ENCODE measurements around the gene CALHM3. TPM values are rescaled to one million over a fixed set of nuclear protein-coding genes. Genes with fewer than 3 reads are reported as not detected.

The CALHM3 gene
- total and polyA plus RNA-seq, 2 donors (not counting 3 experiments of a cell fraction or from before 2014, with no cell fraction given) = not detected

DNA sequence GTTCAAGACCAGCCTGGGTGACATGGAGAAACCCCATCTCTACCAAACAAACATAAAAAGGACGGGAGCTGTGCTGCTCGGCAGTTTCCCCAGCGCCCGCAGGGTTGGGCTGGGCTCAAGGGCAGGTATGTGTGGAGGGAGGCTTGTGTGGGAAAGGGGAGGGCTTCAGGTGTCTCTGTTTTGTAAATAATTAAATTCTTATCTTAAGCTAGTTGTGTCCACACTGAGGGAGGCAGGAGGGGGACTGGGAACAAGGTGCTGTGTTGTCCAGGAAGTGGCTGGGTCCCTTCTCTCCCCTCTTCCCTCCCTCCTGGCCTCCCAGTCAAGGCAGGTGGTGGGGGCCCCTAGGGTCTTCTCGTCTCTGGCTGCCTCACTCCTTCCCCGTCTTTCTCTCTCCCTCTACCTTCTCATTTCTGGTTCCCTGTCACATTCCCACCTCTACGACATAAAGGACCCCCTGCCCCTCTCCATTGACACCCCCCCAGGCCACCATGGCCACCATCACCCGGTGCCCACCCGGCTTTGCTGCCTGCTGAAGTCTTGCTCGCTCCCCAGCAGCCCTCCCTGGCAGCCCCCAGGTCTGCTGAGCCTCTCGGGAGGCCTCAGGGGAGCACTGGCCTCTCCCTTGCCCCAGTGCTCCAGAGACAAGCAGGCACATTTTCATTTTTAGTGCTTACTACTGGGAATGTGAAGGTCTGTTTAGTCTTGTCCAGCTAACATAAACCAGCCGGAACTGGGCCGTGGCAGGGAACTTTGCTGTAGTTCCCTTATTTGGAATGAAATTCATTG, 33.7 kb upstream of the CALHM3 start:
- ChIA-PET POLR2A (no interaction called here), CTCF (no interaction called here)
- Histone ChIP-seq H2AFZ (ENCODE audit: low read depth, low read length) (no peak overlapping the region), H3K4me3 (replicated peaks in 1 of 3; ENCODE audit: insufficient read depth in 1 of 3, low read depth in 1 of 3, low read length in 3 of 3) (no peak overlapping the region), H3K36me3 (ENCODE audit: control insufficient read depth in 2 of 2, extremely low read depth in 1 of 2, insufficient read depth in 2 of 2, low read length in 2 of 2) (no peaks in the 10 kb centered on the region), H3K79me2 (ENCODE audit: control insufficient read depth, insufficient read depth, low read length) (no peaks in the 10 kb centered on the region), H3K27ac (ENCODE audit: insufficient read depth, low read depth, low read length) (no peak overlapping the region), H3K4me1 (ENCODE audit: control insufficient read depth, extremely low read depth, insufficient read depth, low read length) (peaks cover 8% of the 10 kb centered on the region), H3K9me3 (replicated peaks; ENCODE audit: control insufficient read depth, insufficient read depth, low read length) (no peaks in the 10 kb centered on the region), H3K9me1 (replicated peaks; ENCODE audit: control insufficient read depth, extremely low read depth, insufficient read depth, low read length) (no peaks in the 10 kb centered on the region), H3K9ac (replicated peaks; ENCODE audit: extremely low read depth, insufficient read depth, low read length) (no peak overlapping the region), H4K20me1 (replicated peaks; ENCODE audit: control insufficient read depth, extremely low read depth, insufficient read depth, low read length) (no peaks in the 10 kb centered on the region), H3K27me3 (ENCODE audit: control insufficient read depth in 2 of 2, insufficient read depth in 2 of 2, low read length in 2 of 2) (peaks cover 0 to 1% of the 10 kb centered on the region in 2 experiments), H3K4me2 (ENCODE audit: insufficient read depth, low read length) (no peak overlapping the region)
- intact Hi-C loops (cut with micrococcal nuclease) = no loop called here
- BruUV-seq (replicated peaks) = no TSS peak
- TF ChIP-seq GATA2 (IDR thresholded peaks at IDR 0.05; ENCODE audit: insufficient read depth, insufficient read length, low read depth, low read length) (no peak), EZH2 (IDR thresholded peaks at IDR 0.05; ENCODE audit: borderline replicate concordance, low read depth, low read length, severe bottlenecking) (no peak), FOS (IDR thresholded peaks at IDR 0.05; ENCODE audit: borderline replicate concordance, insufficient read depth, low read length) (no peak), MYC (IDR thresholded peaks at IDR 0.05; ENCODE audit: low read depth, low read length) (no peak), POLR2AphosphoS5 (IDR thresholded peaks at IDR 0.05; ENCODE audit: insufficient read depth, low read depth, low read length) (no peak), JUN (IDR thresholded peaks at IDR 0.05; ENCODE audit: borderline replicate concordance, insufficient read depth, insufficient read length, low read depth) (no peak), POLR2A (IDR thresholded peaks at IDR 0.05; ENCODE audit: low read depth, low read length) (no peak), CTCF (IDR thresholded peaks at IDR 0.05; ENCODE audit: extremely low read depth in 1 of 2, insufficient read depth in 1 of 2, low read depth in 1 of 2, low read length in 2 of 2) (no peak)
- TF ChIP-seq, protein P1, sequence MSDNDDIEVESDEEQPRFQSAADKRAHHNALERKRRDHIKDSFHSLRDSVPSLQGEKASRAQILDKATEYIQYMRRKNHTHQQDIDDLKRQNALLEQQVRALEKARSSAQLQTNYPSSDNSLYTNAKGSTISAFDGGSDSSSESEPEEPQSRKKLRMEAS (IDR thresholded peaks at IDR 0.05; ENCODE audit: insufficient read depth, insufficient read length) = no peak
- dilution Hi-C loops (cut with MboI; ENCODE audit: extremely low pct_ligation_motif_present, low sequenced_read_pairs) = no loop called here
- no peak for DNase-seq (ENCODE audit: low read depth, low spot score)
- no peak for FAIRE-seq
